H1 (cell line): ENCODE measurements around the gene ZNF232. TPM values are rescaled to one million over a fixed set of nuclear protein-coding genes. Genes with fewer than 3 reads are reported as not detected.
"Not testable (repeated sequence)": the region's sequence is repeated elsewhere in the genome, so short reads cannot be mapped to it uniquely, and the experiment has no call there.

Experiments used
- CTCF ChIA-PET: fragments of 300-600 bp; sonication (Branson Sonifier 250); formaldehyde crosslinking; loops from one replicate; lab custom pipeline; 2021; ENCODE audit not compliant: partially characterized antibody; lab: Charles Lee
- POLR2A ChIA-PET: fragments of 300-600 bp; sonication (Branson Sonifier 250); formaldehyde crosslinking; loops from one replicate; lab custom pipeline; 2021; ENCODE audit warnings: inconsistent platforms; ENCODE audit not compliant: partially characterized antibody; lab: Charles Lee
- DNase-seq, 2 experiments: peaks; one replicate each; pipeline versions ENCODE4 v3.0.0 to v3.0.0-alpha.2; 2010 to 2022; ENCODE audit warnings: low spot score in 2 of 2, low read depth in 1 of 2, mixed read lengths in 1 of 2
- FAIRE-seq: peaks from 2 replicates; lab custom pipeline; 2011; peaks lifted over from hg19 to GRCh38; lab: Jason Lieb, UNC
- H2AFZ ChIP-seq: 2 replicates; pipeline ENCODE4 v1.8.1; 2012; ENCODE audit warnings: low read length, inconsistent platforms
- H2AK5ac ChIP-seq: 2 replicates; pipeline ENCODE4 v1.6.1; 2013; ENCODE audit warnings: low read depth, low read length
- H2BK120ac ChIP-seq: replicated peaks from 2 replicates; pipeline ENCODE3; 2013; ENCODE audit warnings: low read depth, low read length, inconsistent platforms
- H2BK12ac ChIP-seq: 2 replicates; pipeline ENCODE4 v1.6.1; 2013; ENCODE audit warnings: low read depth, low read length
- H2BK15ac ChIP-seq: 2 replicates; pipeline ENCODE4 v1.6.1; 2013; ENCODE audit warnings: low read length
- H2BK20ac ChIP-seq: 2 replicates; pipeline ENCODE4 v1.6.1; 2013; ENCODE audit warnings: low read length
- H2BK5ac ChIP-seq: 2 replicates; pipeline ENCODE4 v1.6.1; 2013; ENCODE audit warnings: low read depth, low read length
- H3K14ac ChIP-seq: 2 replicates; pipeline ENCODE4 v1.6.1; 2013; ENCODE audit warnings: inconsistent platforms; ENCODE audit not compliant: insufficient read length
- H3K18ac ChIP-seq: 2 replicates; pipeline ENCODE4 v1.6.1; 2013; ENCODE audit warnings: low read length; ENCODE audit errors: extremely low read depth
- H3K23ac ChIP-seq: 2 replicates; pipeline ENCODE4 v1.6.1; 2013; ENCODE audit warnings: inconsistent platforms; ENCODE audit not compliant: insufficient read length
- H3K23me2 ChIP-seq: 2 replicates; pipeline ENCODE4 v1.6.1; 2013; ENCODE audit warnings: low read depth, low read length
- H3K27ac ChIP-seq: 2 replicates; pipeline ENCODE4 v1.6.1; 2011; ENCODE audit warnings: low read depth, low read length, inconsistent platforms
- H3K27me3 ChIP-seq, 4 experiments: replicated peaks in 1 of 4; 1 replicate in 1 of 4; 2 replicates in 3 of 4; pipeline versions ENCODE4 v1.6.1 to v1.8.1; 2011 to 2013; ENCODE audit warnings: low read length in 3 of 4, mild to moderate bottlenecking in 3 of 4, inconsistent platforms in 2 of 4, mixed read lengths in 2 of 4, moderate library complexity in 1 of 4; ENCODE audit not compliant: control insufficient read depth in 3 of 4, insufficient read depth in 3 of 4; ENCODE audit errors: extremely low read depth in 1 of 4
- H3K36me3 ChIP-seq, 4 experiments: 2 replicates each; pipeline versions ENCODE4 v1.6.1 to v1.8.1; 2011 to 2013; ENCODE audit warnings: mild to moderate bottlenecking in 4 of 4, low read length in 3 of 4, moderate library complexity in 2 of 4, control low read depth in 1 of 4, inconsistent platforms in 1 of 4; ENCODE audit not compliant: insufficient read depth in 4 of 4, control insufficient read depth in 2 of 4
- H3K4ac ChIP-seq: replicated peaks from 2 replicates; pipeline ENCODE3; 2013; ENCODE audit warnings: low read length, low read depth, mixed read lengths, inconsistent platforms; ENCODE audit not compliant: insufficient read length
- H3K4me1 ChIP-seq, 4 experiments: replicated peaks in 1 of 4; 1 replicate in 1 of 4; 2 replicates in 3 of 4; pipeline versions ENCODE4 v1.6.1 to v1.8.1; 2011 to 2013; ENCODE audit warnings: low read length in 3 of 4, inconsistent platforms in 2 of 4, mixed read lengths in 1 of 4; ENCODE audit not compliant: insufficient read depth in 4 of 4, control insufficient read depth in 3 of 4
- H3K4me2 ChIP-seq, 2 experiments: 2 replicates each; pipeline versions ENCODE4 v1.6.1 to v1.8.1; 2011 to 2013; ENCODE audit warnings: low read depth in 2 of 2, low read length in 2 of 2, control low read depth in 1 of 2, inconsistent platforms in 1 of 2, mild to moderate bottlenecking in 1 of 2; ENCODE audit not compliant: insufficient read depth in 1 of 2
- H3K4me3 ChIP-seq, 4 experiments: fragments of 200-600, 300-600 bp in 1 of 4; sonication (generic), shearing (Covaris generic), sonication (Bioruptor Twin) in 1 of 4; 2 replicates each; pipeline versions ENCODE4 v1.5.1 to v1.8.1; 2011 to 2016; ENCODE audit warnings: low read length in 4 of 4, low read depth in 3 of 4, control low read depth in 2 of 4, inconsistent platforms in 2 of 4, mild to moderate bottlenecking in 2 of 4, mixed read lengths in 1 of 4, moderate library complexity in 1 of 4; ENCODE audit not compliant: insufficient read depth in 2 of 4; ENCODE audit errors: extremely low read depth in 1 of 4
- H3K56ac ChIP-seq: replicated peaks from 2 replicates; pipeline ENCODE3; 2013; ENCODE audit warnings: low read depth, mild to moderate bottlenecking, mixed read lengths, low read length, inconsistent platforms; ENCODE audit not compliant: insufficient read length
- H3K79me1 ChIP-seq: 2 replicates; pipeline ENCODE4 v1.6.1; 2013; ENCODE audit warnings: low read depth, low read length, control low read depth
- H3K79me2 ChIP-seq, 2 experiments: 2 replicates each; pipeline versions ENCODE4 v1.6.1 to v1.8.1; 2012 to 2013; ENCODE audit warnings: low read length in 2 of 2, mild to moderate bottlenecking in 2 of 2, inconsistent platforms in 1 of 2; ENCODE audit not compliant: insufficient read depth in 2 of 2, control insufficient read depth in 1 of 2
- H3K9ac ChIP-seq, 4 experiments: replicated peaks in 1 of 4; 1 replicate in 1 of 4; 2 replicates in 3 of 4; pipeline versions ENCODE4 v1.6.1 to v1.8.1; 2011 to 2013; ENCODE audit warnings: low read depth in 3 of 4, low read length in 3 of 4, control low read depth in 2 of 4, mild to moderate bottlenecking in 2 of 4, moderate library complexity in 2 of 4, inconsistent platforms in 1 of 4; ENCODE audit errors: extremely low read depth in 1 of 4
- H3K9me3 ChIP-seq, 2 experiments: 2 replicates each; pipeline versions ENCODE4 v1.6.1 to v1.8.1; 2012 to 2013; ENCODE audit warnings: mild to moderate bottlenecking in 2 of 2, moderate library complexity in 2 of 2, control low read depth in 1 of 2, inconsistent platforms in 1 of 2, low read depth in 1 of 2, low read length in 1 of 2, mixed read lengths in 1 of 2; ENCODE audit not compliant: insufficient read depth in 2 of 2
- H4K20me1 ChIP-seq, 2 experiments: replicated peaks in 1 of 2; 2 replicates each; pipeline versions ENCODE3 to v1.8.1; 2011 to 2013; ENCODE audit warnings: inconsistent platforms in 2 of 2, low read length in 2 of 2, mild to moderate bottlenecking in 1 of 2; ENCODE audit not compliant: insufficient read depth in 2 of 2, control insufficient read depth in 1 of 2
- H4K5ac ChIP-seq: 2 replicates; pipeline ENCODE4 v1.6.1; 2013; ENCODE audit warnings: low read length, low read depth, mixed read lengths, inconsistent platforms; ENCODE audit not compliant: insufficient read length
- H4K8ac ChIP-seq: 2 replicates; pipeline ENCODE4 v1.8.0; 2013; ENCODE audit warnings: mild to moderate bottlenecking, moderate library complexity, low read length, inconsistent platforms; ENCODE audit not compliant: insufficient read depth; ENCODE audit errors: extremely low read depth
- H4K91ac ChIP-seq: replicated peaks from 2 replicates; pipeline ENCODE3; 2013; ENCODE audit warnings: low read length, mixed read lengths, inconsistent platforms; ENCODE audit not compliant: insufficient read length
- WGBS, 2 experiments: shearing (Covaris generic) in 1 of 2; methylation state at CpG; one replicate each; pipeline versions ENCODE4 v1.1.6 to v1.1.7; 2013 to 2015; ENCODE audit warnings: low lambda C conversion rate in 2 of 2, mixed read lengths in 2 of 2, inconsistent platforms in 1 of 2, low coverage in 1 of 2, missing lambda C conversion rate in 1 of 2; ENCODE audit not compliant: insufficient replicate concordance in 2 of 2, insufficient coverage in 1 of 2, insufficient read length in 1 of 2; ENCODE audit errors: extremely low coverage in 1 of 2, missing lambda C conversion rate in 1 of 2; 5-methylcytosine and 5-hydroxymethylcytosine counted together
- polyA plus RNA-seq, 7 experiments: library from polyadenylated mRNA; depleted of rRNA in 3 of 7; stranded (reverse) in 5 of 7; unstranded in 2 of 7; fragments of >200 nt in 5 of 7; fragments of 200-250 nt in 2 of 7; gene quantifications; 1 replicate in 5 of 7; 2 replicates in 1 of 7; 4 replicates in 1 of 7; pipeline versions ENCODE4 v1.2.1 to v1.2.3, GENCODE V29; 2011 to 2013; ENCODE audit warnings: missing spikeins in 2 of 7, mixed read lengths in 2 of 7
- total RNA-seq: library from RNA; stranded (reverse); fragmentation: NEBNext Ultra II Directional; extraction: Animal tissue kit (Norgen Biotek cat#: 25700); gene quantifications from 2 replicates; pipeline ENCODE4 v1.2.1, GENCODE V29; 2021

ZNF232 gene
- total and polyA plus RNA-seq, 2 of the 8 experiments (the other 6 are each of a cell fraction or from before 2014, with no cell fraction given), result 11.1 to 41.0 TPM

DNA sequence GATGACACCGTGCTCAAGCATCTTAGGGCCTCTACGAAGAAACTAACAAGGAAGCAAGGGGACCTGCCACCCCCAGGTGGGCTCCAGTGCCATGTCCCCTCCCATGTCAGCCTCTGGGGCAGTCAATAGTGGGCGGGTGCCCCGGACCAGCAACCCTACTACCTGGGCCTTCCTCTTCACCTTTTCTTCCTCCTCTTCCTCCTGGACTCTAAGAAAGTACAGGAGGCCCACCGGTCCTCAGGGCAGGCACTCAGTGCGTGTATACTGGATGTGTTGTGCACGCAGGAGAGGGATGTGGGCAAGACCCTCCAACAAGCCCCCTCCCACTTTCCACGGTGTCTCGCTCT is 26.5 kb upstream of the ZNF232 start:
- H3K23ac ChIP-seq, H3K36me3 ChIP-seq, H2BK12ac ChIP-seq, H3K4me1 ChIP-seq, H4K8ac ChIP-seq, H2AFZ ChIP-seq, H3K14ac ChIP-seq, H2BK15ac ChIP-seq, H3K27me3 ChIP-seq, H3K56ac ChIP-seq, H3K9ac ChIP-seq, H2AK5ac ChIP-seq, DNase-seq, H3K79me2 ChIP-seq, CTCF ChIA-PET, H3K27ac ChIP-seq, H3K23me2 ChIP-seq, POLR2A ChIA-PET, H4K5ac ChIP-seq, H2BK5ac ChIP-seq, FAIRE-seq, H4K20me1 ChIP-seq, H2BK120ac ChIP-seq, H2BK20ac ChIP-seq, H3K4me3 ChIP-seq, H3K4me2 ChIP-seq, H3K18ac ChIP-seq, H3K79me1 ChIP-seq, H4K91ac ChIP-seq, H3K4ac ChIP-seq: not testable (repeated sequence)
- peaks cover 0 to 11% of the 10 kb centered on the region in 2 experiments; a peak in 1 of 4 replicates for H3K9me3 ChIP-seq
- 81% methylated on average over 9 of the region's 9 CpGs; no CpG with 5 or more reads in 1 of the 2 experiments for WGBS, 2 experiments

DNA sequence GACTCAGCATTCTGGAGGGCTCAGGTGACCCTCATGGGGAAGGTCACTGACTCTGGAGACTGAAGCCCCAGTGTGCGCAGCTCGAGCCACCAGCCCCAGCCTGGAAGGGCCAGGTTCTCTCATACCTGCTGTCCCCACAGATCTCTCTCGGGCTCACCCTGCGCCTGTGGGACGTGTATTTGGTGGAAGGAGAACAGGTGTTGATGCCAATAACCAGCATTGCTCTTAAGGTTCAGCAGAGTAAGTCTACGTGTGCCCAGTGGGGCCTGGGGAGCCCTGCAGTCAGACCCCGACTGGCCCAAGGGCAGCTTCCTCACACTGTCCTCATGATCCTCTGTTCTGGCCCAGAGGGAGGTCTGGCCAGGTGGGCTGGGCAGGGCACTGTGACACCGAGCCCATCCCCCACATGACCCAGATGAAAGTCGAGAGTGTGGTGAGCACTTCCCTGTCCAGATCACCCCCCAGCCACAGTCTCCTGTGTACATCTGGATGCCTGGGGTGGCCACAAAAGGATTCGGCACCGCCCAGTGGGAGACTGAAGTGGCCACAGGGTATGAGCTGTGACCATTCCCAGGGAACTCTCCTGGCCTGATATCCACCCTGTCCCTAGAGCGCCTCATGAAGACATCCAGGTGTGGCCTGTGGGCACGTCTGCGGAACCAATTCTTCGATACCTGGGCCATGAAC is 26.0 kb upstream of the ZNF232 start:
- H3K4me2 ChIP-seq, H2BK120ac ChIP-seq, H2BK20ac ChIP-seq, H2BK5ac ChIP-seq, DNase-seq, H2BK12ac ChIP-seq, H3K4me1 ChIP-seq, H3K4ac ChIP-seq, H3K27me3 ChIP-seq, H4K8ac ChIP-seq, CTCF ChIA-PET, H3K27ac ChIP-seq, H3K23ac ChIP-seq, POLR2A ChIA-PET, H3K14ac ChIP-seq, H3K9ac ChIP-seq, H2AK5ac ChIP-seq, H3K79me1 ChIP-seq, H3K56ac ChIP-seq, H3K4me3 ChIP-seq, H3K18ac ChIP-seq, H4K91ac ChIP-seq, H4K5ac ChIP-seq, FAIRE-seq, H2AFZ ChIP-seq, H2BK15ac ChIP-seq, H4K20me1 ChIP-seq, H3K79me2 ChIP-seq, H3K36me3 ChIP-seq, H3K23me2 ChIP-seq: not testable (repeated sequence)
- H3K9me3 ChIP-seq, result peaks cover 0 to 11% of the 10 kb centered on the region in 2 experiments; a peak in 1 of 4 replicates
- WGBS, 2 experiments, result 93% methylated on average over 13 of the region's 15 CpGs; no CpG with 5 or more reads in 1 of the 2 experiments
